GM23248 (cell line): Measurements from ENCODE around the gene CFAP61. TPM values are rescaled to one million over a fixed set of nuclear protein-coding genes. Genes with fewer than 3 reads are reported as not detected.

ENCODE experiments used
- DNase-seq: peaks from one replicate; pipeline ENCODE4 v3.0.0-alpha.2; 2015
- H2AFZ ChIP-seq: fragments of 200-600 bp; sonication (generic); 2 replicates; pipeline ENCODE4 v1.6.1; 2016; ENCODE audit warnings: antibody characterized with exemption
- H3F3A ChIP-seq: fragments of 200-600 bp; sonication (generic); 2 replicates; pipeline ENCODE4 v1.6.1; 2016; ENCODE audit warnings: mild to moderate bottlenecking, antibody characterized with exemption, mixed run types; ENCODE audit not compliant: insufficient read depth
- H3K27ac ChIP-seq: fragments of 200-600 bp; sonication (generic); 2 replicates; pipeline ENCODE4 v1.5.1; 2016; ENCODE audit warnings: mild to moderate bottlenecking
- H3K27me3 ChIP-seq: fragments of 200-600 bp; sonication (generic); replicated peaks from 2 replicates; pipeline ENCODE4 v1.6.1; 2016; ENCODE audit warnings: mild to moderate bottlenecking; ENCODE audit not compliant: insufficient read depth
- H3K36me3 ChIP-seq: fragments of 200-600 bp; sonication (generic); 2 replicates; pipeline ENCODE4 v1.6.1; 2016; ENCODE audit warnings: low read depth, mild to moderate bottlenecking
- H3K4me1 ChIP-seq: fragments of 200-600 bp; sonication (generic); 2 replicates; pipeline ENCODE4 v1.6.1; 2016; ENCODE audit warnings: mild to moderate bottlenecking; ENCODE audit not compliant: insufficient read depth
- H3K4me2 ChIP-seq: fragments of 200-600 bp; sonication (generic); one replicate; pipeline ENCODE4 v1.6.1; 2016; ENCODE audit warnings: mild to moderate bottlenecking; ENCODE audit not compliant: unreplicated experiment
- H3K4me3 ChIP-seq: fragments of 200-600 bp; sonication (generic); 2 replicates; pipeline ENCODE4 v1.5.1; 2016; ENCODE audit warnings: mild to moderate bottlenecking
- H3K79me2 ChIP-seq: fragments of 200-600 bp; sonication (generic); 2 replicates; pipeline ENCODE4 v1.6.1; 2016; ENCODE audit warnings: mild to moderate bottlenecking; ENCODE audit not compliant: insufficient read depth
- H3K9ac ChIP-seq: fragments of 200-600 bp; sonication (generic); 2 replicates; pipeline ENCODE4 v1.6.1; 2016; ENCODE audit warnings: mild to moderate bottlenecking
- H3K9me2 ChIP-seq: fragments of 200-600 bp; sonication (generic); 2 replicates; pipeline ENCODE4 v1.6.1; 2016; ENCODE audit warnings: mixed run types, mild to moderate bottlenecking, moderate library complexity; ENCODE audit not compliant: insufficient read depth
- H3K9me3 ChIP-seq: fragments of 200-600 bp; sonication (generic); one replicate; pipeline ENCODE4 v1.6.1; 2017; ENCODE audit warnings: low read depth
- H4K20me1 ChIP-seq: fragments of 200-600 bp; sonication (generic); 2 replicates; pipeline ENCODE4 v1.6.0; 2016; ENCODE audit not compliant: insufficient read depth
- EZH2 ChIP-seq: fragments of 200-600 bp; sonication (generic); IDR thresholded peaks from 2 replicates; pipeline ENCODE4 v1.6.1; 2018; ENCODE audit warnings: antibody characterized with exemption, mild to moderate bottlenecking; ENCODE audit not compliant: insufficient read depth, poor library complexity, severe bottlenecking
- EZH2phosphoT487 ChIP-seq: fragments of 200-600 bp; sonication (generic); IDR thresholded peaks from 2 replicates; pipeline ENCODE4 v1.6.1; 2018; ENCODE audit warnings: antibody characterized with exemption, moderate library complexity, mild to moderate bottlenecking, low read depth; ENCODE audit not compliant: insufficient read depth
- WGBS, 2 experiments: methylation state at CpG; one replicate each; pipeline ENCODE4 v1.1.6; 2015 to 2017; ENCODE audit warnings: low lambda C conversion rate in 2 of 2, low coverage in 1 of 2; ENCODE audit errors: missing lambda C conversion rate in 2 of 2; 5-methylcytosine and 5-hydroxymethylcytosine counted together
- in situ Hi-C: fragments of 300-500 bp; cut with MboI; formaldehyde crosslinking; loops from 2 replicates; pipeline ENCODE4 v1.15.0; 2020
- polyA plus RNA-seq: library from polyadenylated mRNA; unstranded; fragments of >200 nt; fragmentation: Nextera tagmentation; extraction: Ambion mirVana; gene quantifications from 2 replicates; pipeline ENCODE4 v1.2.1, GENCODE V29; 2016
- total RNA-seq: library from RNA; depleted of rRNA; stranded (reverse); fragments of >200 nt; shearing (Covaris generic); gene quantifications from 2 replicates; pipeline ENCODE4 v1.2.3, GENCODE V29; 2014

CFAP61 gene
- total and polyA plus RNA-seq, 2 experiments from 2014 or later = not detected

DNA sequence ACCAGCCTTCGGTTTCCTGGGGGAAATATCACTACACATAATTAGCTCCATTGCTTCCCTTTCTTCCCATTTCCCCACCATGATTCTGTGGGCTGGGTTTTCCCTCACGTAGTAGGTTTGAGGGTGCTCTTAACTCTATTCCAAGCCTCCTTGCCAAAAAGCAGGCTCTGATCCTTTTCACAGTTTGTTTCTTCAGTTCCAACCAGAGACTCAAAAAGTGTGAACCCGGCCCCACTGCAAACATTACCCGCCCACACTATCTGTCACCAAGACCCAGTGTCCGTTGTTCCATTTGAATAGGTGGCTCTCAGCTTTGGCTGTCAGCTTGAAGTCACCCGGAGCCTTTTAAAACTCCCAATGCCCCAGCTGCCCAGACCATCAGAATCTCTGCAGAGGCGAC lies 47.0 kb upstream of the CFAP61 start:
- no peaks in the 10 kb centered on the region for H3K9me2 ChIP-seq
- in situ Hi-C loops = loop anchor here (10.0 kb wide), 1 partner anchor 321 kb away; no protein-coding TSS in a partner anchor
- H3K9me3 ChIP-seq = no peaks in the 10 kb centered on the region
- H2AFZ ChIP-seq = no peak overlapping the region
- 81 to 85% methylated on average over 7 of the region's 7 CpGs for WGBS, 2 experiments
- H4K20me1 ChIP-seq = no peaks in the 10 kb centered on the region
- no peak overlapping the region for H3K4me3 ChIP-seq
- H3F3A ChIP-seq = peaks cover 52% of the 10 kb centered on the region
- no peak overlapping the region for H3K27ac ChIP-seq
- H3K4me2 ChIP-seq = no peak overlapping the region
- no peak for DNase-seq
- no peaks in the 10 kb centered on the region for H3K27me3 ChIP-seq
- no peak overlapping the region for H3K9ac ChIP-seq
- H3K36me3 ChIP-seq = peaks cover 15% of the 10 kb centered on the region
- no peak for TF ChIP-seq EZH2phosphoT487
- peaks cover 24% of the 10 kb centered on the region for H3K4me1 ChIP-seq
- peaks cover 28% of the 10 kb centered on the region for H3K79me2 ChIP-seq

DNA sequence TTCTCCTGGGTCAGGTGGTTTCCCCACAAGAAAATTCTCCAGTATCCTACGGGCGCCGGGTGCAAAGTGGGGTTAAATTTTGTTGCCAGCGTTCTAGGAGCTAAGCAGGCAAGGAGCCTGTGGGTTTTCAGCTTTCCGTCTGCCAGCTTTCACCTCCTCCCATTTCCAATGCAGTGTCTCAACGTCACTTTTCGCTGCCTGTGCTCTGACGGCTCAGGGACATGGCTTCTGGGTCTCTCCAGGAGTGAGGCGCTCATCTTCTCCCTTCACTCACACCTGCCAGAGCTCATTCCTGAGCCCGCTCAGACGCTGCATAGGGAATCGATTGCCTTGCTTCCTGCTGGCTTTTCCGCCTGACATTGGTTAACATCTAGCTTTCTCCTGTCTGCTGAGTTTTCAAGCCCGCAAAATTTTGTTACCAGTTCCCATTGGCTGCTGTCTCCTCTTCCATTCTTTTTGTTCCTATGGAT lies 42.5 kb upstream of the CFAP61 start:
- peak overlapping the region; percentile 27; the same call in 1 of the 2 replicates for H2AFZ ChIP-seq

GRCh38 chr20:20010639-20011500 lies 41.5 kb upstream of the CFAP61 start:
- Histone ChIP-seq H3K79me2 (no peaks in the 10 kb centered on the region), H3K9me3 (no peaks in the 10 kb centered on the region), H3F3A (0 out of 2 replicates have a peak, but pooled peaks cover 10% of the 10 kb centered on the region), H3K4me1 (peaks cover 13% of the 10 kb centered on the region), H3K4me3 (peak overlapping the region; percentile 30), H3K27ac (peak overlapping the region; percentile 25), H3K36me3 (no peaks in the 10 kb centered on the region), H3K27me3 (no peaks in the 10 kb centered on the region), H3K9me2 (no peaks in the 10 kb centered on the region), H3K4me2 (peak overlapping the region; percentile 60), H2AFZ (peak overlapping the region; percentile 10; the same call in 1 of the 2 replicates), H3K9ac (peak overlapping the region; percentile 11; the same call in 1 of the 2 replicates), H4K20me1 (no peaks in the 10 kb centered on the region)
- in situ Hi-C loops = no loop called here
- peak; percentile 63 for DNase-seq
- TF ChIP-seq EZH2phosphoT487 = no peak
- TF ChIP-seq EZH2 = no peak
- 2 to 14% methylated on average over 3 to 4 of the region's 4 CpGs for WGBS, 2 experiments

More for the DNA sequence above, 42.5 kb upstream of the CFAP61 start:
- Histone ChIP-seq H3K27me3 (no peaks in the 10 kb centered on the region), H3K4me3 (no peak overlapping the region), H3K9me3 (no peaks in the 10 kb centered on the region), H3K27ac (no peak overlapping the region), H3F3A (peaks cover 21% of the 10 kb centered on the region), H3K36me3 (no peaks in the 10 kb centered on the region), H3K4me2 (no peak overlapping the region), H3K9me2 (no peaks in the 10 kb centered on the region), H3K9ac (no peak overlapping the region), H3K4me1 (peaks cover 13% of the 10 kb centered on the region), H3K79me2 (no peaks in the 10 kb centered on the region), H4K20me1 (no peaks in the 10 kb centered on the region)
- no peak for TF ChIP-seq EZH2
- TF ChIP-seq EZH2phosphoT487 = no peak
- peak; percentile 26 for DNase-seq
- in situ Hi-C loops = loop anchor here (10.0 kb wide), 1 partner anchor 325 kb away; no protein-coding TSS in a partner anchor
- WGBS, 2 experiments = 49 to 56% methylated on average over 14 of the region's 14 CpGs

DNA sequence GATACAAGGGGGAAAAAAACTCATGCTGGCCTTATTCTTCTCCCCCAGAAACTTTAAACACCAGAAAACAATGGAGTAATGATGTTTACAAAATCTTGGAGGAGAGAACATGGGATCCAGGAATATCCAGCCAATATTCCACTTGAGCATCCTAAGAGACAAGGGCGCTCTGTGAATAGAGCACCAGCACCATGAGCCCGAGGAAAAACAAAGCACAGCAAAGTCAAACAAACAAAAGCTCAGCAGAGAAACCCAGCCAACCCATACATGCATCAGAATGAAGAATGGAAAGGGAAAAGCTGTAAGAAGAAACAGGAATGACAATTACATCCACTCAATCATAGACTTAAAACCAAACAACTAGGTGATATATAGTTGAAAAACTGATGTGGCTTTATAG lies 39.8 kb upstream of the CFAP61 start:
- H3F3A ChIP-seq = peaks cover 9% of the 10 kb centered on the region; the same call in 1 of the 2 replicates
- no peak overlapping the region for H3K27ac ChIP-seq
- no peaks in the 10 kb centered on the region for H3K9me3 ChIP-seq
- TF ChIP-seq EZH2 (no peak), EZH2phosphoT487 (no peak)
- no peaks in the 10 kb centered on the region for H3K9me2 ChIP-seq
- peaks cover 4% of the 10 kb centered on the region for H3K79me2 ChIP-seq
- H4K20me1 ChIP-seq = no peaks in the 10 kb centered on the region
- no peaks in the 10 kb centered on the region for H3K27me3 ChIP-seq
- peaks cover 13% of the 10 kb centered on the region for H3K4me1 ChIP-seq
- no peak overlapping the region for H3K4me3 ChIP-seq
- no peak for DNase-seq
- H2AFZ ChIP-seq = no peak overlapping the region
- in situ Hi-C loops = no loop called here
- 74 to 85% methylated on average over 2 of the region's 2 CpGs for WGBS, 2 experiments
- H3K9ac ChIP-seq = no peak overlapping the region
- H3K36me3 ChIP-seq = no peaks in the 10 kb centered on the region
- H3K4me2 ChIP-seq = no peak overlapping the region
